Measurements from ENCODE around the gene CIAPIN1.

Gene CIAPIN1

DNA sequence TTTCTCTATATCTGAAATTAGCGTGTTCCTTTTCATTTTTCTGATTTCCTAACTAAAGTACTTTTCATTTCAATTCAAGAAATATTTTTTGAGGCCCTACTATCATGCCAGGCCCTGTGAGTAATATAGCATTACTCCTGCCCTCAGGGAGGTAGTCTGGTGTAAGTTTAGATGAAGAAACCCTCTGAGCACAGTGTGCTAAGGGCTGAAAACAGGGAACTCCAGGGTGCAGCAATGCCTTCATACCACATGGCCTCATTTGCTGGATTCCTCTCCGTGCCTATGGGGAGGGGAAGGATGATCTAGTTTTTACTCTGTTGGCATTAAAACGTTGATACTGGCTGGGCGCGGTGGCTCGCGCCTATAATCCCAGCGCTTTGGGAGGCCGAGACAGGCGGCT is 4.8 kb upstream of the CIAPIN1 start:
- no peak overlapping the region for H3K4me3 ChIP-seq (ENCODE audit: low read depth in 1 of 2, low read length in 2 of 2)
- no peaks in the 10 kb centered on the region for H4K20me1 ChIP-seq (ENCODE audit: insufficient read depth, low read length)
- ATAC-seq (ENCODE audit: insufficient read depth, low read depth) (no peak), DNase-seq (no peak)
- peaks cover 51% of the 10 kb centered on the region for H3K36me3 ChIP-seq (ENCODE audit: insufficient read depth, low read length)
- no peaks in the 10 kb centered on the region for H3K9me3 ChIP-seq (ENCODE audit: insufficient read depth, low read length, severe bottlenecking)
- peaks cover 14% of the 10 kb centered on the region for H3K4me1 ChIP-seq (ENCODE audit: insufficient read depth, low read length)
- H3K9ac ChIP-seq (ENCODE audit: low read depth, low read length): no peak overlapping the region
- no peak overlapping the region for H3K27ac ChIP-seq (ENCODE audit: low read length)
- peaks cover 16% of the 10 kb centered on the region for H3K79me2 ChIP-seq (ENCODE audit: insufficient read depth, low read length)
- no peak overlapping the region for H3K4me2 ChIP-seq (ENCODE audit: insufficient read depth, low read length)
- H2AFZ ChIP-seq (ENCODE audit: low read depth, low read length): no peak overlapping the region
- H3K27me3 ChIP-seq (ENCODE audit: insufficient read depth, low read length, poor library complexity): no peaks in the 10 kb centered on the region
- TF ChIP-seq, protein P1, sequence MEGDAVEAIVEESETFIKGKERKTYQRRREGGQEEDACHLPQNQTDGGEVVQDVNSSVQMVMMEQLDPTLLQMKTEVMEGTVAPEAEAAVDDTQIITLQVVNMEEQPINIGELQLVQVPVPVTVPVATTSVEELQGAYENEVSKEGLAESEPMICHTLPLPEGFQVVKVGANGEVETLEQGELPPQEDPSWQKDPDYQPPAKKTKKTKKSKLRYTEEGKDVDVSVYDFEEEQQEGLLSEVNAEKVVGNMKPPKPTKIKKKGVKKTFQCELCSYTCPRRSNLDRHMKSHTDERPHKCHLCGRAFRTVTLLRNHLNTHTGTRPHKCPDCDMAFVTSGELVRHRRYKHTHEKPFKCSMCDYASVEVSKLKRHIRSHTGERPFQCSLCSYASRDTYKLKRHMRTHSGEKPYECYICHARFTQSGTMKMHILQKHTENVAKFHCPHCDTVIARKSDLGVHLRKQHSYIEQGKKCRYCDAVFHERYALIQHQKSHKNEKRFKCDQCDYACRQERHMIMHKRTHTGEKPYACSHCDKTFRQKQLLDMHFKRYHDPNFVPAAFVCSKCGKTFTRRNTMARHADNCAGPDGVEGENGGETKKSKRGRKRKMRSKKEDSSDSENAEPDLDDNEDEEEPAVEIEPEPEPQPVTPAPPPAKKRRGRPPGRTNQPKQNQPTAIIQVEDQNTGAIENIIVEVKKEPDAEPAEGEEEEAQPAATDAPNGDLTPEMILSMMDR (IDR thresholded peaks at IDR 0.05; ENCODE audit: borderline replicate concordance, extremely low read depth, low read length, poor library complexity, severe bottlenecking): no peak
- TF ChIP-seq EZH2 (IDR thresholded peaks at IDR 0.05; ENCODE audit: borderline replicate concordance, low read depth, low read length, severe bottlenecking): no peak

DNA sequence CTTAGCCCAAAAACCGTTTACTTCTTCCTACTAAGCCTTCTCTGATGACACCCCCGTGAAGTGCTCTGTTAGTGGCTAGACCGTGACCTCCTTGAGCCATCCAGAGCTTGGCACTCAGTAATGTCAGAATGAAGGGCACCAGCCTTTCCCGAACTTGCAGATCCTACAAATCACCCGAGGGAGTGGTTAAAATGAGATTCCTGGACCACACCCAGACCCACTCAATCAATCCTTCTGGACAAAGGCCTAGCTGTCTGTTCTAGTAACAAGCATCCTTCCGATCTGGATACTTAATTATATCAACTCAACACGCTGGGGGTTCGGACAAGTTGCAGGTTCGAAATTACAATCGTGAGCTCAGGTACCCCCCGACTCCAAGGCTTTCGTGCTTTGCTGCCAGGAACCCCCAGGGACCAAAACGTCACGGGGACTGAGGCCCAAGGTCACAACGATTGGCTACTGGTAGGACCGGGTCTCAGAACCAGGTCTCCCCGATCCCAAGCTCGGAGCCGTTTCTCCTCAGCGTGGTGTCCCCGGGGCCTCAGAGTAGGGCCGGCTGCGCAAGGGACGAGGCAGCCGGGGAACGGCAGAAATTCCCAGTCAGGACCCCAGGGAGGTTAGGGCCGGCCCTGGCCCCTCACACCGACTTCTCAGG is 527 bp downstream of the CIAPIN1 start:
- H3K4me3 ChIP-seq (ENCODE audit: low read depth in 1 of 2, low read length in 2 of 2): peak overlapping the region; percentile 83 to 85
- H3K79me2 ChIP-seq (ENCODE audit: insufficient read depth, low read length): peaks cover 65% of the 10 kb centered on the region
- DNase-seq (no peak), ATAC-seq (ENCODE audit: insufficient read depth, low read depth) (peak; percentile 29; the same call in 2 of the 3 replicates)
- peak overlapping the region; percentile 91 for H3K4me2 ChIP-seq (ENCODE audit: insufficient read depth, low read length)
- H3K9ac ChIP-seq (ENCODE audit: low read depth, low read length): peak overlapping the region; percentile 90
- peak overlapping the region; percentile 82 for H3K27ac ChIP-seq (ENCODE audit: low read length)
- H2AFZ ChIP-seq (ENCODE audit: low read depth, low read length): peak overlapping the region; percentile 89
- no peaks in the 10 kb centered on the region for H3K27me3 ChIP-seq (ENCODE audit: insufficient read depth, low read length, poor library complexity)
- no peaks in the 10 kb centered on the region; the same call in 1 of the 2 replicates for H4K20me1 ChIP-seq (ENCODE audit: insufficient read depth, low read length)
- TF ChIP-seq EZH2 (IDR thresholded peaks at IDR 0.05; ENCODE audit: borderline replicate concordance, low read depth, low read length, severe bottlenecking): no peak
- TF ChIP-seq, protein P1 (IDR thresholded peaks at IDR 0.05; ENCODE audit: borderline replicate concordance, extremely low read depth, low read length, poor library complexity, severe bottlenecking): no peak
- H3K36me3 ChIP-seq (ENCODE audit: insufficient read depth, low read length): peaks cover 12% of the 10 kb centered on the region
- H3K9me3 ChIP-seq (ENCODE audit: insufficient read depth, low read length, severe bottlenecking): no peaks in the 10 kb centered on the region
- peaks cover 28% of the 10 kb centered on the region for H3K4me1 ChIP-seq (ENCODE audit: insufficient read depth, low read length)

GRCh38 chr16:57445510-57445909 is 1.7 kb downstream of the CIAPIN1 start:
- Histone ChIP-seq H2AFZ (ENCODE audit: low read depth, low read length) (no peak overlapping the region), H3K4me3 (ENCODE audit: low read depth in 1 of 2, low read length in 2 of 2) (no peak overlapping the region), H3K27me3 (ENCODE audit: insufficient read depth, low read length, poor library complexity) (no peaks in the 10 kb centered on the region), H3K9me3 (ENCODE audit: insufficient read depth, low read length, severe bottlenecking) (peaks cover 10% of the 10 kb centered on the region), H3K36me3 (ENCODE audit: insufficient read depth, low read length) (peaks cover 15% of the 10 kb centered on the region), H3K79me2 (ENCODE audit: insufficient read depth, low read length) (peaks cover 73% of the 10 kb centered on the region), H3K4me1 (ENCODE audit: insufficient read depth, low read length) (peaks cover 28% of the 10 kb centered on the region), H3K27ac (ENCODE audit: low read length) (no peak overlapping the region), H3K4me2 (ENCODE audit: insufficient read depth, low read length) (peak overlapping the region; percentile 91; the same call in 1 of the 2 replicates), H3K9ac (ENCODE audit: low read depth, low read length) (no peak overlapping the region), H4K20me1 (ENCODE audit: insufficient read depth, low read length) (no peaks in the 10 kb centered on the region; the same call in 1 of the 2 replicates)
- TF ChIP-seq EZH2 (IDR thresholded peaks at IDR 0.05; ENCODE audit: borderline replicate concordance, low read depth, low read length, severe bottlenecking): no peak
- TF ChIP-seq, protein P1 (IDR thresholded peaks at IDR 0.05; ENCODE audit: borderline replicate concordance, extremely low read depth, low read length, poor library complexity, severe bottlenecking): no peak
- DNase-seq (no peak), ATAC-seq (ENCODE audit: insufficient read depth, low read depth) (no peak)
